GM21723 (cell line): ENCODE measurements around the gene NFKBIL1.
"Not testable (repeated sequence)": the region's sequence is repeated elsewhere in the genome, so short reads cannot be mapped to it uniquely, and the experiment has no call there.

Experiments used
- ATAC-seq: cut with Tn5 transposase; IDR thresholded peaks from one replicate; pipeline ENCODE4 v1.9.1; 2021; ENCODE audit warnings: mild to moderate bottlenecking, moderate library complexity; ENCODE audit not compliant: unreplicated experiment

Gene NFKBIL1

GRCh38 chr6:31534011-31534410 lies 13.4 kb upstream of the NFKBIL1 start:
- no peak for ATAC-seq

GRCh38 chr6:31534521-31535040 lies 12.8 kb upstream of the NFKBIL1 start:
- ATAC-seq: no peak

GRCh38 chr6:31535538-31536324 lies 11.7 kb upstream of the NFKBIL1 start:
- no peak for ATAC-seq

- no peak for ATAC-seq
Observed at GRCh38 chr6:31538805-31539400, 8.5 kb upstream of the NFKBIL1 start.

GRCh38 chr6:31540640-31541039 lies 6.8 kb upstream of the NFKBIL1 start:
- no peak for ATAC-seq

GRCh38 chr6:31541059-31541657 lies 6.2 kb upstream of the NFKBIL1 start:
- ATAC-seq: no peak

- ATAC-seq: peak; percentile 73
Observed at GRCh38 chr6:31541658-31542521, 5.5 kb upstream of the NFKBIL1 start, which contains the start of gene DDX39B. Gene DDX39B, minus strand, starts transcription at chr6:31542003. Its CDS starts 1,471 bp downstream, at chr6:31540532.

- no peak for ATAC-seq
Observed at GRCh38 chr6:31543639-31544038, 3.8 kb upstream of the NFKBIL1 start.

- ATAC-seq: no peak
Observed at GRCh38 chr6:31544676-31545075, 2.7 kb upstream of the NFKBIL1 start.

GRCh38 chr6:31545291-31545690 lies 2.1 kb upstream of the NFKBIL1 start:
- no peak for ATAC-seq

GRCh38 chr6:31546339-31546957 lies 960 bp upstream of the NFKBIL1 start, which contains the start of gene ATP6V1G2:
Gene ATP6V1G2, minus strand, starts transcription at chr6:31546608. Its CDS starts 49 bp downstream, at chr6:31546559.
- ATAC-seq: peak; percentile 49

- no peak for ATAC-seq
Observed at GRCh38 chr6:31547727-31548543, 527 bp downstream of the NFKBIL1 start.

GRCh38 chr6:31548544-31548873 lies 1.1 kb downstream of the NFKBIL1 start:
- ATAC-seq: no peak

- ATAC-seq: not testable (repeated sequence)
Observed at GRCh38 chr6:31551371-31551770, 4.0 kb downstream of the NFKBIL1 start.

- ATAC-seq: no peak
Observed at GRCh38 chr6:31556307-31556706, 8.9 kb downstream of the NFKBIL1 start.

GRCh38 chr6:31557443-31558317 lies 10.3 kb downstream of the NFKBIL1 start:
- ATAC-seq: no peak

GRCh38 chr6:31558318-31558625 lies 10.9 kb downstream of the NFKBIL1 start:
- no peak for ATAC-seq

- ATAC-seq: no peak
Observed at GRCh38 chr6:31558631-31559500, 11.5 kb downstream of the NFKBIL1 start.
